A549 (cell line): ENCODE measurements around the gene C2orf68. TPM values are rescaled to one million over a fixed set of nuclear protein-coding genes. Genes with fewer than 3 reads are reported as not detected.
A peak's percentile ranks its signal among the peaks of the same experiment; 100 is the strongest.

Source experiments
- ATAC-seq, 2 experiments: fragments of 200-7000 bp in 1 of 2; fragments of >200 bp in 1 of 2; cut with Nextera tagmentation in 1 of 2; cut with Tn5 transposase in 1 of 2; 3 replicates each; pipeline versions ENCODE4 v1.8.0 to v1.9.1; 2018 to 2020; ENCODE audit warnings: mild to moderate bottlenecking in 1 of 2, moderate library complexity in 1 of 2
- CTCF ChIA-PET: fragments of 300-600 bp; sonication (Branson Sonifier 250); formaldehyde crosslinking; extraction: SDS; loops from one replicate; lab custom pipeline; 2021; ENCODE audit warnings: antibody characterized with exemption, inconsistent platforms; lab: Yijun Ruan, JAX
- POLR2A ChIA-PET: fragments of 350-600 bp; formaldehyde crosslinking; extraction: SDS; loops from one replicate; lab custom pipeline; 2021; ENCODE audit warnings: antibody characterized with exemption, inconsistent platforms; lab: Yijun Ruan, JAX
- DNase-seq, 2 experiments: peaks; one replicate each; pipeline versions ENCODE4 v3.0.0 to v3.0.0-alpha.2; 2011 to 2016; ENCODE audit warnings: low read depth in 1 of 2, low spot score in 1 of 2
- FAIRE-seq: peaks from 2 replicates; lab custom pipeline; 2011; peaks lifted over from hg19 to GRCh38; lab: Jason Lieb, UNC
- H3K27ac ChIP-seq, 2 experiments: fragments of >200 bp; sonication (Bioruptor Twin); formaldehyde crosslinking; 3 replicates each; pipeline ENCODE4 v1.5.1; 2016 to 2017
- H3K4me1 ChIP-seq: fragments of >200 bp; sonication (Bioruptor Twin); formaldehyde crosslinking; 3 replicates; pipeline ENCODE4 v1.6.1; 2016
- H3K4me2 ChIP-seq: fragments of >200 bp; sonication (Bioruptor Twin); formaldehyde crosslinking; 3 replicates; pipeline ENCODE4 v1.6.1; 2016
- H3K4me3 ChIP-seq: fragments of >200 bp; sonication (Bioruptor Twin); formaldehyde crosslinking; 3 replicates; pipeline ENCODE4 v1.5.1; 2016
- H3K9me3 ChIP-seq: fragments of >200 bp; sonication (Bioruptor Twin); formaldehyde crosslinking; 3 replicates; pipeline ENCODE4 v1.6.1; 2016
- BHLHE40 ChIP-seq: IDR thresholded peaks from 2 replicates; pipeline ENCODE4 v1.6.1; 2012; ENCODE audit warnings: low read depth, low read length, inconsistent platforms
- CBX2 ChIP-seq: fragments of 200-600 bp; sonication (generic); IDR thresholded peaks from 2 replicates; pipeline ENCODE4 v1.6.1; 2016; ENCODE audit warnings: low read depth, mild to moderate bottlenecking, borderline replicate concordance
- CHD4 ChIP-seq: fragments of 200-600 bp; sonication (generic); IDR thresholded peaks from 2 replicates; pipeline ENCODE4 v1.6.1; 2016; ENCODE audit warnings: antibody characterized with exemption, mild to moderate bottlenecking, borderline replicate concordance
- EHF ChIP-seq: fragments of 250-450 bp; sonication (Bioruptor Pico); IDR thresholded peaks from 2 replicates; pipeline ENCODE4 v1.5.0; 2020; ENCODE audit warnings: mild to moderate bottlenecking
- EP300 ChIP-seq, 2 experiments: fragments of >200 bp; sonication (Bioruptor Twin); formaldehyde crosslinking; IDR thresholded peaks; 2 replicates in 1 of 2; 3 replicates in 1 of 2; pipeline ENCODE4 v1.6.1; 2016 to 2017
- GATA3 ChIP-seq: IDR thresholded peaks from 2 replicates; pipeline ENCODE4 v1.6.1; 2012; ENCODE audit warnings: borderline replicate concordance
- HEYL ChIP-seq: fragments of 250-450 bp; sonication (Bioruptor Pico); IDR thresholded peaks from 2 replicates; pipeline ENCODE4 v1.8.0; 2021; ENCODE audit warnings: mild to moderate bottlenecking, moderate library complexity
- HMGXB4 ChIP-seq: fragments of 250-450 bp; sonication (Bioruptor Pico); IDR thresholded peaks from 2 replicates; pipeline ENCODE4 v1.5.0; 2021; ENCODE audit warnings: mild to moderate bottlenecking, moderate library complexity, borderline replicate concordance
- MAFK ChIP-seq: fragments of 450-650 bp; IDR thresholded peaks from 2 replicates; pipeline ENCODE4 v1.6.1; 2014; ENCODE audit not compliant: partially characterized antibody
- MAZ ChIP-seq: fragments of 150-350 bp; IDR thresholded peaks from 2 replicates; pipeline ENCODE4 v1.6.1; 2014; ENCODE audit warnings: antibody characterized with exemption, low read depth, low read length, borderline replicate concordance
- PBX3 ChIP-seq: IDR thresholded peaks from 2 replicates; pipeline ENCODE4 v1.6.1; 2012
- RARB ChIP-seq: fragments of 250-450 bp; sonication (Bioruptor Pico); IDR thresholded peaks from 2 replicates; pipeline ENCODE4 v1.8.0; 2021; ENCODE audit warnings: mild to moderate bottlenecking, moderate library complexity
- RCOR1 ChIP-seq: fragments of 150-350 bp; IDR thresholded peaks from 2 replicates; pipeline ENCODE4 v1.6.1; 2014; ENCODE audit warnings: antibody characterized with exemption, low read length, low read depth
- REST ChIP-seq: fragments of 200-600 bp; sonication (generic); IDR thresholded peaks from 2 replicates; pipeline ENCODE4 v1.6.1; 2016; ENCODE audit warnings: antibody characterized with exemption, mild to moderate bottlenecking, moderate library complexity
- SREBF2 ChIP-seq: fragments of 450-650 bp; IDR thresholded peaks from 2 replicates; pipeline ENCODE4 v1.6.1; 2014; ENCODE audit warnings: mild to moderate bottlenecking, moderate library complexity
- TP53 ChIP-seq: fragments of 250-450 bp; sonication (Bioruptor Pico); IDR thresholded peaks from 2 replicates; pipeline ENCODE4 v1.5.0; 2021; ENCODE audit warnings: mild to moderate bottlenecking, moderate library complexity
- ZFP36 ChIP-seq: fragments of 450-650 bp; IDR thresholded peaks from 2 replicates; pipeline ENCODE4 v1.6.1; 2014; ENCODE audit warnings: borderline replicate concordance; ENCODE audit not compliant: partially characterized antibody
- WGBS: methylation state at CpG from one replicate; pipeline ENCODE4 v1.1.6; 2017; ENCODE audit errors: missing lambda C conversion rate; 5-methylcytosine and 5-hydroxymethylcytosine counted together
- polyA plus RNA-seq, 4 experiments: library from polyadenylated mRNA; depleted of rRNA in 3 of 4; stranded (reverse); fragments of >200 nt; fragmentation: RNase III in 1 of 4; extraction: RNeasy Plus Mini Kit Qiagen cat#74134 plus additional on column Dnase treatment in 1 of 4; gene quantifications; 2 replicates in 3 of 4; 3 replicates in 1 of 4; pipeline ENCODE4 v1.2.3, GENCODE V29; 2011 to 2017

C2orf68 gene
- polyA plus RNA-seq, 2 of the 4 experiments (the other 2 are of a cell fraction), result 25.9 to 48.3 TPM

- DNase-seq, result no peak
- no peak for ATAC-seq
- no peak for TF ChIP-seq CBX2
- TF ChIP-seq MAFK, result peak; percentile 11
- FAIRE-seq, result no peak
- Histone ChIP-seq H3K9me3 (no peaks in the 10 kb centered on the region), H3K27ac (no peak overlapping the region), H3K4me3 (no peak overlapping the region), H3K4me1 (peaks cover 7% of the 10 kb centered on the region), H3K4me2 (no peak overlapping the region)
- POLR2A ChIA-PET, result interaction anchor here (0.9 kb wide), 1 partner anchor 16 kb away, joined by 3 read pairs; the partner anchor contains the start of gene RNF181
- CTCF ChIA-PET, result interaction anchor here (0.7 to 1.5 kb wide), 4 partner anchors 9 to 58 kb away, joined by 3 to 4 read pairs (median 4); no protein-coding TSS in a partner anchor
- WGBS, result 76% methylated on average over 6 of the region's 6 CpGs
Measured at GRCh38 chr2:85579266-85579935, 32.5 kb downstream of the C2orf68 start.

GRCh38 chr2:85578243-85579180 lies 33.4 kb downstream of the C2orf68 start:
- Histone ChIP-seq H3K9me3 (no peaks in the 10 kb centered on the region), H3K27ac (no peak overlapping the region), H3K4me3 (no peak overlapping the region), H3K4me2 (peak overlapping the region; percentile 62), H3K4me1 (peaks cover 5% of the 10 kb centered on the region; the same call in 1 of the 3 replicates)
- TF ChIP-seq MAZ (no peak), HEYL (CRISPR knock-in tag) (no peak), REST (no peak), TP53 (CRISPR knock-in tag) (no peak), BHLHE40 (no peak), PBX3 (no peak), RARB (CRISPR knock-in tag) (no peak), CHD4 (no peak), EHF (CRISPR knock-in tag) (no peak), ZFP36 (no peak), SREBF2 (no peak), GATA3 (no peak), RCOR1 (no peak), HMGXB4 (no peak), EP300 (IDR thresholded peaks at IDR 0.05) (no peak)
- no peak for FAIRE-seq
- 0 out of 6 replicates have a peak, but pooled peaks of 1 of the 2 experiments have one; percentile 8 for ATAC-seq
- WGBS, result 88% methylated on average over 19 of the region's 19 CpGs
- ChIA-PET CTCF (interaction anchor here (0.7 to 1.5 kb wide), 3 partner anchors 12 to 26 kb away, joined by 3 to 4 read pairs (median 3); no protein-coding TSS in a partner anchor), POLR2A (no interaction called here)
- DNase-seq, result no peak
